ENCODE results near the gene HPSE2.

HPSE2 gene

GRCh38 chr10:98481404-98481945 lies 754.2 kb downstream of the HPSE2 start:
- peak; percentile 27 for DNase-seq

DNA sequence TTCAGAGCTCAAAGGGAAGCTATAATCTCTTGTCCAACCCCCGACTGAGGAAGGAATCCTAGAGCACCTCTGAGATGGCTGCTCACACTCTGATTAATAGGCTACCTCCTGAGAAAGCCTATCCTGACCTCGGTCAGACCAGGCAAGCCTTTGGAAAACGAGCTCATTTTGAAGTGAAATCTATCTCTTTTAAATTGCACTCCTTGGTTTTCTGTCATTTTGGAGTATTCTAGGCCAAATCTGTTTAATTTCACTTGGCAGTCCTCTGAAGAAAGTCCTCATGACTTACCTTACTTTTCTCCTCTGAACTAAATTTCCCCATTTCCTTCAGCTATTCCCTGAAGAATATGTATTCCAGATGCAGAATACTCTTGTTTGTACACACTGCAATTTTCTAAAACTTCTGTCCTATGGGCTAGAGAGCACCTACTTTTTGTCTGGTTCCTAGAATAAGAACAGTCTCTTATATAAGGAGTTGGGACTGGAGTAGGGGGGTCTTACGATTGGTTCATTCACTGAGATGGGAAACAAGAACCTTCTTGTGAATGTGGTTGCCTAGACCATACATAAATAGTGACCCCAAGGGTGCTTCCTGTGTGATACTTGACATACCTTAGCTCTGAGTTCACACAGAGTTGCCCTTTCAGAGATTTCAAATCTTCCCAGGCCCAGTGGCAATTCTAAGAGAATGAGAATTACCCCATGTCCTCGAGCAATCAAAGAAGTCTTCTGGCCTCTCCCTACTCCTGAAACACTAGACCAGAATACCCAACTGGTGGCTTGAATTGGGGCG lies 757.0 kb downstream of the HPSE2 start:
- DNase-seq: no peak

- DNase-seq: no peak
Observed at GRCh38 chr10:98477861-98478260, 757.8 kb downstream of the HPSE2 start.

DNA sequence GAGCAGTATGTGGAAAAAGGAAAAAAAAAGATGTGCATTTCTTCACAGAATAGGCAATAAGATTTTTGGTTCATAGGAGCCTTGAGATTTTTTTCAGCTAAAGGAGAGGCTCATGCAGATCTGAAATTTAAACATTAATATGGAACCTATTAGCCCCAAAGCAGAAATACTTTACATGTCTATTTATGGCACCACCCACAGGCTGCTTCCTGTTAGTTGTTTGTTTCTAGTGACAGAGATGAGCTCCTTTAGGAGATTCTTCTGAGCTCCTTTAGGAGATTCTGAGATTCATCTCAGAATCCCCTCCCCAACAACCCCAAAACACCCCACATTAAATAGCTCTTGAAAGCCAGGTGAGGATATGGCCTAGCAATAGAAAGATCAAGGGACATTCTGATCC lies 761.0 kb downstream of the HPSE2 start:
- no peak for DNase-seq

DNA sequence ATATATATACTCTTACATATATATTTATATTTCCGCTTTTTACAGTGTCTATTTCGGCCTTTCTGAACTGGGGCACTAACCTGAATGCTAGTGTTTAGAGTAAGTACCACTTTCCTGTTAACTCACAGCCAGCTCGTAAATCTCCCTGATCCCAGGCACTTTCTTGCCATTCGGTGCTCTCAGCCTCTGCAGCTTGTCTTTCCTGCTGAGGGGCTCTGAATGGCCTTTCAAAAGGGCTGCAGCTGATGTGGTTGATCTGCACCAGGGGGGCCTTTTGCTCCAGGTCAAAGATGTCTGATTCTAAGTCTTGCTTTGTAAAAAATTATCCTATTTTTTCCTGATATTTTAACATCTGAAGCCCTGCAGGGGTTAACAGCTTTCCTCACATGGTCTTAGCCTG lies 763.5 kb downstream of the HPSE2 start:
- DNase-seq: peak; percentile 72

DNA sequence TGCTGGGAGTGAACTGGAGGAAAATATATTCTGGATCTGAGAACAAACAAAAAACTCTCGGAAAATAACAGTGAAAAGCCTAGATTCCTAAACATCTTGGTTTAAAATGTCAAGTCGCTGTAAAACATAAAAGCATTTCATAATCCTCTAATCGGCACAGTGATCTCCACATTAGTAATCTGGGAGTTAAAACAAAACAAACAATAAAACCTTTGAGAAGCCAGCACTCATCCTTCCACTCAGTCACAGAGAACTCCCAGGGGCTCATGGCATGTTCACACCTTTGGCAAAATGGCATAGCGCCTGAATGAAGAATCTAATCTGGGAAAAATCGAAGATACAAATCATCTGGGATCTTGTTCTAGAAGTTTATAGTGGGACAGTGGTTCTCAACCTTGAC lies 764.8 kb downstream of the HPSE2 start:
- DNase-seq: peak; percentile 64

GRCh38 chr10:98469001-98469931 lies 766.4 kb downstream of the HPSE2 start:
- no peak for DNase-seq

GRCh38 chr10:98467506-98468318 lies 767.9 kb downstream of the HPSE2 start:
- DNase-seq: peak; percentile 82

DNA sequence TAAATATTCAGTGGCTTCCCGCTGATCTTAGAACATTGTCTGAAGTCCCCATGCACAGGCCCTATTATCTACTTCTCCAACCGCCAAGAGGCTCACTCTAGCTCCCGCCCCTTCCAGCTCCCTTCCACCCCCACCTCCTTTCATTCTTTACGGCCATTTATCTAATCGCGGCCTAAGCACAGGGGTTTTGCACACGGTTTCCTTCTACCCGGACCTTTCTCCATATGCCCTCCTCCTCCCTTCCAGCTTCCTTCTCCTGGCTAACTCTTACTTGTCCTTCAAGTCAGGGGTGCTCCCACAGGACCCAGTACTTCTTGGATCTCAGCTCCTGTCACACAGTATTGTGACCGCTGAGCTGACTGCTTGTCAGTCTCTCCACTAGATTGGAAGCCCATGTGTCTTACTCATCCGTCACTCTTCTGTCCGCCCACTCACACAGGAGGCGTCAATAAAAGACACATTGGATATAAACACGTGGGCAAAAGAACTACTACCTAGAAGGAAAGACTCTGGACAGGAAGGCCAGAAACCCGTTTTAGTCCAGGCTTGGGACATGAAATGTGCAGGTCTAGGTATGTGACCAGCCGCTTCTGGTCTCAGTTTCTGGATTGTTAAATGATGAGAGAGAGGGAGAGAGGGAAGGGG lies 768.7 kb downstream of the HPSE2 start:
- DNase-seq: peak; percentile 44

DNA sequence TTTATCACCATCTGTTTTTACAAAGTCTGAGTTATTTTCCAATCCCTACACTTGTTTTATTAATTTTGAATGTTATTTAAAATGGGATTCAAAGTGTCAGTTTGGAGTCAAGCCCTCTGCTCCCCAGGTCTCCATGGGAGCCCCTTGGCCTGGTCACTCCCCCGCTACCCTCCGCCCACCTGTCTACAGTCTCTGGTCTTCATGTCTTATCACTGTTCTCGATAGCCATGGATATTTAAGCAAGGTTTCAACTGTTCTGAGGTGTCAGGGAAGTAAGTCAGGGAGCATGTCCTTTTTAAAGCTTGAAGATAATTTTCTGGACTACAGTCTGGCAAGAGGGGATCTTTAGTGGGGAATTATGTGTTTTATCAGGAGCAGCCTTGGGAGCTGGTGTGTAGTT lies 769.8 kb downstream of the HPSE2 start:
- no peak for DNase-seq

- no peak for DNase-seq
Observed at GRCh38 chr10:98463976-98464754, 771.5 kb downstream of the HPSE2 start.

- no peak for DNase-seq
Observed at GRCh38 chr10:98463016-98463415, 772.6 kb downstream of the HPSE2 start.

DNA sequence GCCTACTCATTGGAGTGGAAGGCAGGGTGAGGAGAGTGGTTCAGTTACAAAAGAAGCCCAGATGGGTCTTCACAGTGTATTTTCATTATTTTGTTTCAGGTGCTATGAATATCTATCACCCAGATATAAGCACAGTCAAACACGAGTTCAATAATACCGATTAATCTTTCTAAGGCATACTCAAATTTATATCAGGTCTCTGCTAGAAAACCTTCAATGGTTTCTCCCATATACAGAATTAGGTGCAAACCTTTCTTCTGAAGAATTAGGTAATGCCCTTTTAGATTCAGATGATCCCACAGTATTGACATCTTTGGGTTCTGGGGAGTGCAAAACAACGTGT lies 774.2 kb downstream of the HPSE2 start:
- no peak for DNase-seq

GRCh38 chr10:98460837-98461499 lies 774.7 kb downstream of the HPSE2 start:
- peak; percentile 16 for DNase-seq

DNA sequence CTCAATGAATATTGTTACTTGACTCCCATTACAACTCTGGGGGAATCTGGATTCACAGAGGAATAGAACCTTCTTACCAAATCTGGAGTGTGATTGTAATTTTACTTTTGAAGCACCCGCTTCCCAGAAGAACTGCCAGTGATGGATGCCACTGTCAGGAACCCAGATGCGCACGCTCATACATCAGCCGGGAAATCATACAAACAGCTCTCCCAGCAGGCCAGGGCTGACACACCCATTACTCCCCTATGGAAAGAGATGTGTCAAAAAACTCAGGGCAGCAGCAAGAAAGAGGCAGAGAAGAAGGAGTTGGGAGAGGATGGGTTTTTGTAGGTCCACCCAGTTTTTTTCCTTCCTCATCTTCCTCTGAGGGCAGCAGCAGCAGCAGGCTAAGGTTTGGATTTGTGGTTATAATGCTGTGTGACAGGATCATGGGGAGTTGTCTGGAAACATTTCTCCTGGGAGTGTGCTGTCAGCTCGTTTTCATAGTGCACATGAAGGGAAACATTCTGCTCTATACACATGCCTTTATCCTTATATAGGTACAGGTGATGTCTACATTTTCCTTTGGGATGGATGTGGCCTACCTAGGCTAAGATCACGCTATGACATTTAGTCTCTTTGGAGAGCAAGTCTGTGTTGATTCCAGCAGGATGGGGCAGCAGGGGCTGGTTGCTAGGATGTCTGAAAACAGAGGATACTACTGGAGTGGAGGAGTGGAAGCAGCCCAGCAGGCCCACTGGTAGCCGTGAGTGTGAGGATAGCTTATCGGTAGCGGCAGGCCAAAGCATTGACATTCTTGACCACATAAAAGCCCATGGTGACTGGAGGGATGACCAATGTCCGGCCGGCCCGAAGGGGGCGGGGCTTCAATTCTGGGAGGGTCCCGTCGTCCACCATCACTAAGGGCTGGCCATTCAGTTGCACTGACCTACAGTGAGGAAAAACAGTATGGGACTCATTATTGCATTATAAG lies 776.6 kb downstream of the HPSE2 start:
- DNase-seq: no peak

GRCh38 chr10:98457721-98458120 lies 777.9 kb downstream of the HPSE2 start:
- DNase-seq: no peak

GRCh38 chr10:98456686-98457482 lies 778.8 kb downstream of the HPSE2 start:
- no peak for DNase-seq

DNA sequence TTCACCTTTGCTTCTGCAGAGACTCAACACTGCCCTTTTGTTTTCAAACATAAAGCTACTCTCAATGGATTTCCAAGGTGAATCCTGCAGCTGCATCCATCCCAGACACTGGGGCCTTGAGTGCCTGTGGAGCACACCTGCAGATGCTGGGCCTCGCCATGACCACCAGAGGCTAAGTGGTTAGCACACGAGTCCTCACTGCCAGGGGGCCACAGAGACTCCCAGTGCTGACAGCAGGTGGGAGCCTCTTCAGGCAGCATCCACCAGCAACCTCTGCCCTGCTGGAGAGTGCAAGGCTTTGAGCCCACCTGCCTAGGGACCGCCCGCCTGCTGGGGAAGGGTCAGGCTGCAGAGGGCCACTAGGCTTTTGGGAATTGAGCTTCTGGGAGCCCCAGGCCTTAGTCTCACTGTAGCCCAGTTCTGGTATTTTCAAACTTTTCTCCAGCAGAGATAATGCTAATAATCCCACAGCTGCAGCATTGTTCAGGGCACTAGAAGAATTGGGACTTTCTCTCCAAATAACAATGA lies 779.5 kb downstream of the HPSE2 start:
- peak; percentile 3 for DNase-seq

- no peak for DNase-seq
Observed at GRCh38 chr10:98453729-98454128, 781.9 kb downstream of the HPSE2 start.

Data from NCI-H69 (cell line).